HEK293T (cell line): Measurements from ENCODE around the gene PRR36.

Experiments used
- CTCF ChIA-PET: fragments of 350-600 bp; formaldehyde crosslinking; extraction: SDS; loops from one replicate; lab custom pipeline; 2021; ENCODE audit warnings: antibody characterized with exemption, inconsistent platforms; lab: Yijun Ruan, JAX
- POLR2A ChIA-PET: fragments of 350-600 bp; formaldehyde crosslinking; extraction: SDS; loops from one replicate; lab custom pipeline; 2020; ENCODE audit warnings: antibody characterized with exemption, inconsistent platforms; lab: Yijun Ruan, JAX
- DNase-seq: peaks from one replicate; pipeline ENCODE4 v3.0.0; 2012; ENCODE audit warnings: mixed read lengths; ENCODE audit errors: extremely low spot score
- ARNT ChIP-seq: fragments of 450-650 bp; IDR thresholded peaks from 2 replicates; pipeline ENCODE4 v1.6.1; 2017; ENCODE audit warnings: mild to moderate bottlenecking
- BHLHE40 ChIP-seq: fragments of 450-650 bp; IDR thresholded peaks from 2 replicates; pipeline ENCODE4 v1.6.1; 2016; ENCODE audit warnings: mild to moderate bottlenecking, moderate library complexity, borderline replicate concordance
- CTBP1 ChIP-seq: fragments of 450-650 bp; IDR thresholded peaks from 2 replicates; pipeline ENCODE4 v1.6.1; 2016; ENCODE audit warnings: borderline replicate concordance
- ELF4 ChIP-seq: fragments of 450-650 bp; IDR thresholded peaks from 2 replicates; pipeline ENCODE4 v1.6.1; 2017; ENCODE audit warnings: antibody characterized with exemption
- FOXA1 ChIP-seq: fragments of 450-650 bp; IDR thresholded peaks from 2 replicates; pipeline ENCODE4 v1.6.1; 2016; ENCODE audit warnings: mild to moderate bottlenecking
- FOXK2 ChIP-seq: fragments of 450-650 bp; IDR thresholded peaks from 2 replicates; pipeline ENCODE4 v1.6.1; 2016; ENCODE audit warnings: mild to moderate bottlenecking
- FOXM1 ChIP-seq: fragments of 450-650 bp; IDR thresholded peaks from 2 replicates; pipeline ENCODE4 v1.6.1; 2017; ENCODE audit warnings: mild to moderate bottlenecking, borderline replicate concordance
- HDGF ChIP-seq: fragments of 450-650 bp; IDR thresholded peaks from 2 replicates; pipeline ENCODE4 v1.6.1; 2017; ENCODE audit warnings: antibody characterized with exemption, borderline replicate concordance
- L3MBTL2 ChIP-seq: fragments of 450-650 bp; conservative IDR thresholded peaks from 2 replicates; pipeline ENCODE4 v1.6.1; 2016; ENCODE audit warnings: mild to moderate bottlenecking
- LEF1 ChIP-seq: fragments of 450-650 bp; IDR thresholded peaks from 2 replicates; pipeline ENCODE4 v1.6.1; 2017; ENCODE audit warnings: mild to moderate bottlenecking, borderline replicate concordance
- NFRKB ChIP-seq: fragments of 450-650 bp; IDR thresholded peaks from 2 replicates; pipeline ENCODE4 v1.6.1; 2016; ENCODE audit warnings: mild to moderate bottlenecking, moderate library complexity
- PKNOX1 ChIP-seq: fragments of 450-650 bp; IDR thresholded peaks from 2 replicates; pipeline ENCODE4 v1.6.1; 2016
- SP1 ChIP-seq: fragments of 450-650 bp; IDR thresholded peaks from 2 replicates; pipeline ENCODE4 v1.6.1; 2017
- SUZ12 ChIP-seq: fragments of 450-650 bp; IDR thresholded peaks from 2 replicates; pipeline ENCODE4 v1.6.1; 2016; ENCODE audit warnings: mild to moderate bottlenecking
- TARDBP ChIP-seq: fragments of 450-650 bp; IDR thresholded peaks from 2 replicates; pipeline ENCODE4 v1.6.1; 2016
- ZNF384 ChIP-seq: fragments of 450-650 bp; IDR thresholded peaks from 2 replicates; pipeline ENCODE4 v1.6.1; 2016

Gene PRR36

GRCh38 chr19:7874076-7874896 is at the start of gene PRR36:
Gene PRR36 (minus strand): TSS chr19:7874390. CDS start chr19:7873689, 701 bp downstream.
- ChIA-PET POLR2A (interaction anchor here (0.9 to 1.4 kb wide), 3 partner anchors 14 to 29 kb away, joined by 3 to 6 read pairs (median 5); partner anchors contain the start of genes LRRC8E and MAP2K7), CTCF (no interaction called here)
- TF ChIP-seq SUZ12 (no peak), BHLHE40 (no peak), HDGF (no peak), FOXM1 (no peak), ZNF384 (no peak), PKNOX1 (no peak)
- peak; percentile 61 for DNase-seq

- no peak for DNase-seq
- CTCF ChIA-PET: no interaction called here
- POLR2A ChIA-PET: interaction anchor here (1.6 kb wide), 1 partner anchor 36 kb away, joined by 3 read pairs; the partner anchor contains the start of gene LRRC8E
- no peak for TF ChIP-seq SP1
- no peak for TF ChIP-seq ELF4
- TF ChIP-seq LEF1: no peak
- TF ChIP-seq NFRKB: no peak
- TF ChIP-seq PKNOX1: no peak
- no peak for TF ChIP-seq ARNT
- TF ChIP-seq HDGF: no peak
- no peak for TF ChIP-seq CTBP1
- TF ChIP-seq TARDBP: no peak
- no peak for TF ChIP-seq SUZ12
- no peak for TF ChIP-seq BHLHE40
These were observed 49.4 kb upstream of the PRR36 start for GRCh38 chr19:7923295-7924191.

- ChIA-PET POLR2A (interaction anchor here (1.6 kb wide), 1 partner anchor 35 kb away, joined by 3 read pairs; the partner anchor contains the start of gene LRRC8E), CTCF (no interaction called here)
- no peak for DNase-seq
- TF ChIP-seq ARNT: no peak
- no peak for TF ChIP-seq PKNOX1
- no peak for TF ChIP-seq FOXA1
- no peak for TF ChIP-seq BHLHE40
- no peak for TF ChIP-seq FOXK2
- no peak for TF ChIP-seq ZNF384
- TF ChIP-seq NFRKB: no peak
- no peak for TF ChIP-seq ELF4
- TF ChIP-seq LEF1: no peak
- no peak for TF ChIP-seq FOXM1
These were observed 48.6 kb upstream of the PRR36 start for GRCh38 chr19:7922836-7923195.

GRCh38 chr19:7921967-7922835 is 48.0 kb upstream of the PRR36 start:
- ChIA-PET POLR2A (interaction anchor here (1.4 to 3.3 kb wide), 2 partner anchors 22 to 35 kb away, joined by 6 to 27 read pairs; partner anchors contain the start of genes LRRC8E and TIMM44), CTCF (interaction anchor here (2.9 kb wide), 1 partner anchor 53 kb away, joined by 19 read pairs; no protein-coding TSS in a partner anchor)
- no peak for TF ChIP-seq TARDBP
- no peak for TF ChIP-seq BHLHE40
- TF ChIP-seq FOXM1: no peak
- TF ChIP-seq PKNOX1: no peak
- TF ChIP-seq SP1: no peak
- no peak for TF ChIP-seq ELF4
- no peak for TF ChIP-seq ARNT
- TF ChIP-seq FOXA1: no peak
- TF ChIP-seq SUZ12: no peak
- TF ChIP-seq L3MBTL2: no peak
- no peak for TF ChIP-seq ZNF384
- no peak for TF ChIP-seq FOXK2
- TF ChIP-seq CTBP1: no peak
- TF ChIP-seq NFRKB: no peak
- no peak for TF ChIP-seq HDGF
- no peak for DNase-seq
